T-helper 1 cell treated with Interleukin-12 subunit alpha and Interleukin-12 subunit beta and Interleukin-4 antibody, amounts not matched to agents 30 μg/mL and 1 μg/mL, for 36 hours (primary cell): ENCODE data around the gene ARHGAP25.
"Not testable (repeated sequence)": the region's sequence is repeated elsewhere in the genome, so short reads cannot be mapped to it uniquely, and the experiment has no call there.

ENCODE experiments used
- H3K27ac Mint-ChIP-seq: one replicate; pipeline ENCODE4 v1.8.0; 2021; ENCODE audit warnings: mild to moderate bottlenecking, mixed read lengths
- H3K27me3 Mint-ChIP-seq: one replicate; pipeline ENCODE4 v1.8.0; 2021; ENCODE audit warnings: low read depth, mixed read lengths
- H3K36me3 Mint-ChIP-seq: one replicate; pipeline ENCODE4 v1.8.0; 2021; ENCODE audit warnings: low read depth, mixed read lengths
- H3K4me1 Mint-ChIP-seq: one replicate; pipeline ENCODE4 v1.8.0; 2021; ENCODE audit warnings: low read depth, mixed read lengths
- H3K4me3 Mint-ChIP-seq: one replicate; pipeline ENCODE4 v1.8.0; 2021; ENCODE audit warnings: mild to moderate bottlenecking, moderate library complexity, mixed read lengths
- H3K9me3 Mint-ChIP-seq: one replicate; pipeline ENCODE4 v1.8.0; 2021; ENCODE audit warnings: mixed read lengths

The ARHGAP25 gene

GRCh38 chr2:68800027-68800401 is 65.4 kb downstream of the ARHGAP25 start:
- H3K4me1 Mint-ChIP-seq, result peaks cover 32% of the 10 kb centered on the region
- no peaks in the 10 kb centered on the region for H3K9me3 Mint-ChIP-seq
- H3K27me3 Mint-ChIP-seq, result no peaks in the 10 kb centered on the region
- H3K36me3 Mint-ChIP-seq, result peaks cover 54% of the 10 kb centered on the region
- H3K4me3 Mint-ChIP-seq, result no peak overlapping the region
- H3K27ac Mint-ChIP-seq, result no peak overlapping the region

- Mint-ChIP-seq H3K4me1 (peaks cover 29% of the 10 kb centered on the region), H3K9me3 (no peaks in the 10 kb centered on the region), H3K27me3 (no peaks in the 10 kb centered on the region), H3K4me3 (no peak overlapping the region), H3K36me3 (peaks cover 57% of the 10 kb centered on the region), H3K27ac (no peak overlapping the region)
These were observed 65.9 kb downstream of the ARHGAP25 start for GRCh38 chr2:68800517-68800916.

GRCh38 chr2:68802161-68802560 is 67.5 kb downstream of the ARHGAP25 start:
- Mint-ChIP-seq H3K4me1 (peaks cover 25% of the 10 kb centered on the region), H3K36me3 (peaks cover 55% of the 10 kb centered on the region)
- not testable (repeated sequence) for H3K27me3 Mint-ChIP-seq, H3K9me3 Mint-ChIP-seq, H3K27ac Mint-ChIP-seq, H3K4me3 Mint-ChIP-seq

GRCh38 chr2:68805025-68805424 is 70.4 kb downstream of the ARHGAP25 start:
- Mint-ChIP-seq H3K9me3 (no peaks in the 10 kb centered on the region), H3K36me3 (peaks cover 55% of the 10 kb centered on the region), H3K4me3 (no peak overlapping the region), H3K27me3 (no peaks in the 10 kb centered on the region), H3K27ac (peak overlapping the region; percentile 64), H3K4me1 (peaks cover 41% of the 10 kb centered on the region)

- Mint-ChIP-seq H3K9me3 (no peaks in the 10 kb centered on the region), H3K4me1 (peaks cover 43% of the 10 kb centered on the region), H3K27me3 (no peaks in the 10 kb centered on the region), H3K36me3 (peaks cover 52% of the 10 kb centered on the region), H3K4me3 (no peak overlapping the region), H3K27ac (no peak overlapping the region)
These were observed 72.0 kb downstream of the ARHGAP25 start for GRCh38 chr2:68806511-68807109.

- Mint-ChIP-seq H3K4me1 (peaks cover 43% of the 10 kb centered on the region), H3K36me3 (peaks cover 60% of the 10 kb centered on the region), H3K27me3 (no peaks in the 10 kb centered on the region), H3K9me3 (no peaks in the 10 kb centered on the region), H3K4me3 (no peak overlapping the region), H3K27ac (peak overlapping the region; percentile 77)
These were observed 73.2 kb downstream of the ARHGAP25 start for GRCh38 chr2:68807821-68808266.

- Mint-ChIP-seq H3K4me3 (no peak overlapping the region), H3K27me3 (no peaks in the 10 kb centered on the region), H3K4me1 (peaks cover 46% of the 10 kb centered on the region), H3K27ac (peak overlapping the region; percentile 60), H3K36me3 (peaks cover 67% of the 10 kb centered on the region), H3K9me3 (no peaks in the 10 kb centered on the region)
These were observed 75.0 kb downstream of the ARHGAP25 start for GRCh38 chr2:68809324-68810240.

GRCh38 chr2:68811364-68811763 is 76.8 kb downstream of the ARHGAP25 start:
- Mint-ChIP-seq H3K9me3 (no peaks in the 10 kb centered on the region), H3K27ac (peak overlapping the region; percentile 37), H3K36me3 (peaks cover 68% of the 10 kb centered on the region), H3K27me3 (no peaks in the 10 kb centered on the region), H3K4me1 (peaks cover 39% of the 10 kb centered on the region), H3K4me3 (no peak overlapping the region)

- H3K27me3 Mint-ChIP-seq, result no peaks in the 10 kb centered on the region
- H3K4me1 Mint-ChIP-seq, result peaks cover 33% of the 10 kb centered on the region
- H3K36me3 Mint-ChIP-seq, result peaks cover 63% of the 10 kb centered on the region
- no peak overlapping the region for H3K27ac Mint-ChIP-seq
- no peaks in the 10 kb centered on the region for H3K9me3 Mint-ChIP-seq
- H3K4me3 Mint-ChIP-seq, result no peak overlapping the region
These were observed 77.6 kb downstream of the ARHGAP25 start for GRCh38 chr2:68812251-68812650.

- no peak overlapping the region for H3K4me3 Mint-ChIP-seq
- H3K36me3 Mint-ChIP-seq, result peaks cover 59% of the 10 kb centered on the region
- H3K9me3 Mint-ChIP-seq, result no peaks in the 10 kb centered on the region
- H3K27me3 Mint-ChIP-seq, result no peaks in the 10 kb centered on the region
- H3K4me1 Mint-ChIP-seq, result peaks cover 20% of the 10 kb centered on the region
- no peak overlapping the region for H3K27ac Mint-ChIP-seq
These were observed 79.0 kb downstream of the ARHGAP25 start for GRCh38 chr2:68813596-68813995.

- Mint-ChIP-seq H3K9me3 (no peaks in the 10 kb centered on the region), H3K4me3 (no peak overlapping the region), H3K27ac (no peak overlapping the region), H3K27me3 (no peaks in the 10 kb centered on the region), H3K36me3 (peaks cover 59% of the 10 kb centered on the region), H3K4me1 (peaks cover 5% of the 10 kb centered on the region)
These were observed 82.7 kb downstream of the ARHGAP25 start for GRCh38 chr2:68817306-68817705.

- Mint-ChIP-seq H3K4me3 (no peak overlapping the region), H3K4me1 (peaks cover 11% of the 10 kb centered on the region), H3K27ac (no peak overlapping the region), H3K36me3 (peaks cover 60% of the 10 kb centered on the region), H3K27me3 (no peaks in the 10 kb centered on the region), H3K9me3 (no peaks in the 10 kb centered on the region)
These were observed 84.9 kb downstream of the ARHGAP25 start for GRCh38 chr2:68819556-68819955.

GRCh38 chr2:68822207-68822872 is 87.7 kb downstream of the ARHGAP25 start:
- H3K36me3 Mint-ChIP-seq, result peaks cover 61% of the 10 kb centered on the region
- peak overlapping the region; percentile 36 for H3K27ac Mint-ChIP-seq
- no peaks in the 10 kb centered on the region for H3K9me3 Mint-ChIP-seq
- peaks cover 13% of the 10 kb centered on the region for H3K4me1 Mint-ChIP-seq
- no peaks in the 10 kb centered on the region for H3K27me3 Mint-ChIP-seq
- H3K4me3 Mint-ChIP-seq, result no peak overlapping the region

GRCh38 chr2:68824831-68825230 is 90.2 kb downstream of the ARHGAP25 start:
- peaks cover 65% of the 10 kb centered on the region for H3K36me3 Mint-ChIP-seq
- H3K27ac Mint-ChIP-seq, result peak overlapping the region; percentile 44
- peaks cover 38% of the 10 kb centered on the region for H3K4me1 Mint-ChIP-seq
- H3K4me3 Mint-ChIP-seq, result no peak overlapping the region
- no peaks in the 10 kb centered on the region for H3K27me3 Mint-ChIP-seq
- H3K9me3 Mint-ChIP-seq, result no peaks in the 10 kb centered on the region
